ENCODE results near the gene SYPL2. TPM values are rescaled to one million over a fixed set of nuclear protein-coding genes. Genes with fewer than 3 reads are reported as not detected.

Gene SYPL2
- total and polyA plus RNA-seq, 3 donors from 2014 or later: 29.7 to 67.5 (median 46.1) TPM

- no peaks in the 10 kb centered on the region for H3K9me3 ChIP-seq
Measured at GRCh38 chr1:109500941-109501381, 34.6 kb downstream of the SYPL2 start.

GRCh38 chr1:109501644-109502363 lies 35.5 kb downstream of the SYPL2 start:
- no peak for DNase-seq
- Histone ChIP-seq H3K4me3 (no peak overlapping the region), H3K4me1 (peaks cover 32% of the 10 kb centered on the region), H3K9me3 (no peaks in the 10 kb centered on the region), H3K36me3 (ENCODE audit: low read depth, missing control alignments) (no peaks in the 10 kb centered on the region), H3K27ac (no peak overlapping the region), H3K27me3 (no peaks in the 10 kb centered on the region)
- intact Hi-C loops (cut with DNase I; ENCODE audit: low total_unique reads): no loop called here
- 69 to 76% methylated on average over 2 to 5 of the region's 5 CpGs for WGBS, 2 donors
- TF ChIP-seq POLR2A (IDR thresholded peaks at IDR 0.05) (no peak), CTCF (IDR thresholded peaks at IDR 0.05) (no peak)

More at GRCh38 chr1:109500941-109501381, 34.6 kb downstream of the SYPL2 start:
- TF ChIP-seq POLR2A (IDR thresholded peaks at IDR 0.05) (no peak), CTCF (IDR thresholded peaks at IDR 0.05) (no peak)
- H3K27me3 ChIP-seq: no peaks in the 10 kb centered on the region
- intact Hi-C loops (cut with DNase I; ENCODE audit: low total_unique reads): no loop called here
- 52 to 63% methylated on average over 5 of the region's 5 CpGs for WGBS, 2 donors
- no peak for DNase-seq
- no peak overlapping the region for H3K4me3 ChIP-seq
- H3K36me3 ChIP-seq (ENCODE audit: low read depth, missing control alignments): no peaks in the 10 kb centered on the region
- H3K27ac ChIP-seq: no peak overlapping the region
- peaks cover 32% of the 10 kb centered on the region for H3K4me1 ChIP-seq

GRCh38 chr1:109502364-109502851 lies 36.1 kb downstream of the SYPL2 start:
- intact Hi-C loops (cut with DNase I; ENCODE audit: low total_unique reads): no loop called here
- 89 to 90% methylated on average over 3 of the region's 3 CpGs for WGBS, 2 donors

GRCh38 chr1:109503935-109504334 lies 37.6 kb downstream of the SYPL2 start:
- Histone ChIP-seq H3K9me3 (no peaks in the 10 kb centered on the region), H3K36me3 (ENCODE audit: low read depth, missing control alignments) (no peaks in the 10 kb centered on the region), H3K4me1 (peaks cover 10% of the 10 kb centered on the region), H3K27me3 (no peaks in the 10 kb centered on the region), H3K4me3 (no peak overlapping the region), H3K27ac (no peak overlapping the region)
- no peak for TF ChIP-seq POLR2A (IDR thresholded peaks at IDR 0.05)
- 80 to 84% methylated on average over 5 of the region's 5 CpGs for WGBS, 2 donors
- intact Hi-C loops (cut with DNase I; ENCODE audit: low total_unique reads): no loop called here
- no peak for DNase-seq

More at GRCh38 chr1:109502364-109502851, 36.1 kb downstream of the SYPL2 start:
- no peak for DNase-seq
- Histone ChIP-seq H3K9me3 (no peaks in the 10 kb centered on the region), H3K27ac (no peak overlapping the region), H3K4me1 (peaks cover 26% of the 10 kb centered on the region), H3K36me3 (ENCODE audit: low read depth, missing control alignments) (no peaks in the 10 kb centered on the region), H3K27me3 (no peaks in the 10 kb centered on the region), H3K4me3 (no peak overlapping the region)
- no peak for TF ChIP-seq CTCF (IDR thresholded peaks at IDR 0.05)
- TF ChIP-seq POLR2A (IDR thresholded peaks at IDR 0.05): no peak

- Histone ChIP-seq H3K4me3 (no peak overlapping the region), H3K27me3 (no peaks in the 10 kb centered on the region), H3K36me3 (ENCODE audit: low read depth, missing control alignments) (no peaks in the 10 kb centered on the region), H3K9me3 (no peaks in the 10 kb centered on the region), H3K4me1 (peaks cover 4% of the 10 kb centered on the region), H3K27ac (no peak overlapping the region)
- no peak for DNase-seq
- intact Hi-C loops (cut with DNase I; ENCODE audit: low total_unique reads): no loop called here
- TF ChIP-seq POLR2A (IDR thresholded peaks at IDR 0.05) (no peak), CTCF (IDR thresholded peaks at IDR 0.05) (no peak)
- 93 to 94% methylated on average over 1 of the region's 1 CpG for WGBS, 2 donors
Measured at GRCh38 chr1:109504974-109505373, 38.6 kb downstream of the SYPL2 start.

Data from testis (tissue), 3 donors.